H9 (cell line): ENCODE measurements around the gene SNTG2. TPM values are rescaled to one million over a fixed set of nuclear protein-coding genes. Genes with fewer than 3 reads are reported as not detected.

Source experiments
- DNase-seq: peaks from one replicate; pipeline ENCODE4 v3.0.0-alpha.2; 2017
- H2AFZ ChIP-seq: one replicate; pipeline ENCODE4 v1.6.1; 2013; ENCODE audit warnings: mild to moderate bottlenecking, low read length, control low read depth, moderate library complexity
- H2AK5ac ChIP-seq: 2 replicates; pipeline ENCODE4 v1.6.1; 2013; ENCODE audit warnings: low read length, control low read depth, mixed read lengths; ENCODE audit not compliant: insufficient read length
- H2BK120ac ChIP-seq: one replicate; pipeline ENCODE4 v1.6.1; 2013; ENCODE audit warnings: low read depth, mild to moderate bottlenecking, low read length, control low read depth, inconsistent platforms; ENCODE audit not compliant: poor library complexity, severe bottlenecking
- H2BK12ac ChIP-seq: 2 replicates; pipeline ENCODE4 v1.6.1; 2013; ENCODE audit warnings: low read length, control low read depth, mixed read lengths, low read depth; ENCODE audit not compliant: insufficient read length
- H2BK15ac ChIP-seq: 2 replicates; pipeline ENCODE4 v1.6.1; 2013; ENCODE audit warnings: low read depth, low read length, control low read depth
- H2BK20ac ChIP-seq: one replicate; pipeline ENCODE4 v1.6.1; 2013; ENCODE audit warnings: low read depth, mild to moderate bottlenecking, low read length, control low read depth, inconsistent platforms; ENCODE audit not compliant: poor library complexity, severe bottlenecking
- H2BK5ac ChIP-seq: 2 replicates; pipeline ENCODE4 v1.6.1; 2013; ENCODE audit warnings: low read length, control low read depth, mixed read lengths; ENCODE audit not compliant: insufficient read length
- H3K14ac ChIP-seq: 2 replicates; pipeline ENCODE4 v1.6.1; 2013; ENCODE audit warnings: low read length, control low read depth; ENCODE audit not compliant: insufficient read depth
- H3K18ac ChIP-seq: 2 replicates; pipeline ENCODE4 v1.6.1; 2013; ENCODE audit warnings: low read depth, mild to moderate bottlenecking, mixed read lengths, low read length, control low read depth; ENCODE audit not compliant: insufficient read length
- H3K23ac ChIP-seq: 2 replicates; pipeline ENCODE4 v1.6.1; 2013; ENCODE audit warnings: low read length, control low read depth, mixed read lengths, low read depth; ENCODE audit not compliant: insufficient read length
- H3K23me2 ChIP-seq: 2 replicates; pipeline ENCODE4 v1.6.1; 2013; ENCODE audit warnings: low read depth, mild to moderate bottlenecking, mixed read lengths, low read length, control low read depth; ENCODE audit not compliant: insufficient read length, poor library complexity, severe bottlenecking
- H3K27ac ChIP-seq: 2 replicates; pipeline ENCODE4 v1.5.1; 2013; ENCODE audit warnings: low read length, control low read depth, mixed read lengths, low read depth; ENCODE audit not compliant: insufficient read length
- H3K27me3 ChIP-seq: 2 replicates; pipeline ENCODE4 v1.6.1; 2013; ENCODE audit warnings: low read length, control low read depth, inconsistent platforms; ENCODE audit not compliant: insufficient read depth
- H3K4ac ChIP-seq: 2 replicates; pipeline ENCODE4 v1.6.1; 2013; ENCODE audit warnings: low read depth, mild to moderate bottlenecking, control low read depth, inconsistent platforms, low read length, moderate library complexity
- H3K4me1 ChIP-seq: 2 replicates; pipeline ENCODE4 v1.6.1; 2013; ENCODE audit warnings: low read length, control low read depth, inconsistent platforms; ENCODE audit not compliant: insufficient read depth
- H3K4me2 ChIP-seq: 2 replicates; pipeline ENCODE4 v1.6.1; 2013; ENCODE audit warnings: low read length, control low read depth, mixed read lengths; ENCODE audit not compliant: insufficient read length, insufficient read depth
- H3K56ac ChIP-seq: 2 replicates; pipeline ENCODE4 v1.6.1; 2013; ENCODE audit warnings: low read depth, mild to moderate bottlenecking, mixed read lengths, low read length, control low read depth; ENCODE audit not compliant: insufficient read length
- H3K79me1 ChIP-seq: 2 replicates; pipeline ENCODE4 v1.6.1; 2013; ENCODE audit warnings: low read depth, mild to moderate bottlenecking, moderate library complexity, low read length, control low read depth, inconsistent platforms; ENCODE audit not compliant: insufficient read depth, poor library complexity, severe bottlenecking
- H3K79me2 ChIP-seq: 2 replicates; pipeline ENCODE4 v1.6.1; 2013; ENCODE audit warnings: low read length, control low read depth, inconsistent platforms; ENCODE audit not compliant: insufficient read depth
- H3K9ac ChIP-seq: 2 replicates; pipeline ENCODE4 v1.6.1; 2013; ENCODE audit warnings: low read length, control low read depth, mixed read lengths; ENCODE audit not compliant: insufficient read length; ENCODE audit errors: extremely low read depth
- H3K9me3 ChIP-seq: one replicate; pipeline ENCODE4 v1.6.1; 2013; ENCODE audit warnings: low read depth, low read length, inconsistent platforms; ENCODE audit not compliant: control insufficient read depth
- H3T11ph ChIP-seq: one replicate; pipeline ENCODE4 v1.6.1; 2013; ENCODE audit warnings: mild to moderate bottlenecking, low read length, control low read depth, inconsistent platforms
- H4K20me1 ChIP-seq: one replicate; pipeline ENCODE4 v1.6.1; 2013; ENCODE audit not compliant: control insufficient read depth, insufficient read length, insufficient read depth
- H4K5ac ChIP-seq: 2 replicates; pipeline ENCODE4 v1.6.1; 2013; ENCODE audit warnings: low read depth, mild to moderate bottlenecking, mixed read lengths, low read length, control low read depth; ENCODE audit not compliant: insufficient read length
- H4K8ac ChIP-seq: replicated peaks from 2 replicates; pipeline ENCODE4 v1.6.1; 2013; ENCODE audit warnings: low read length, control low read depth, mixed read lengths, low read depth; ENCODE audit not compliant: insufficient read length
- H4K91ac ChIP-seq: 2 replicates; pipeline ENCODE4 v1.6.1; 2013; ENCODE audit warnings: low read depth, mild to moderate bottlenecking, moderate library complexity, mixed read lengths, low read length, control low read depth; ENCODE audit not compliant: insufficient read length
- H3K27ac Mint-ChIP-seq, 3 experiments: 2 replicates in 2 of 3; 3 replicates in 1 of 3; pipeline ENCODE4 v1.8.0; 2020 to 2021; ENCODE audit warnings: mixed read lengths in 3 of 3, mild to moderate bottlenecking in 1 of 3, moderate library complexity in 1 of 3
- H3K27me3 Mint-ChIP-seq: 2 replicates; pipeline ENCODE4 v1.8.0; 2021; ENCODE audit warnings: low read depth, mild to moderate bottlenecking, moderate library complexity, mixed read lengths
- H3K36me3 Mint-ChIP-seq, 3 experiments: 2 replicates in 2 of 3; 3 replicates in 1 of 3; pipeline ENCODE4 v1.8.0; 2020 to 2021; ENCODE audit warnings: low read depth in 3 of 3, mixed read lengths in 3 of 3; ENCODE audit not compliant: insufficient read depth in 1 of 3
- H3K4me1 Mint-ChIP-seq, 2 experiments: 2 replicates each; pipeline ENCODE4 v1.8.0; 2020; ENCODE audit warnings: mixed read lengths in 2 of 2
- H3K4me3 Mint-ChIP-seq, 2 experiments: 2 replicates in 1 of 2; 3 replicates in 1 of 2; pipeline ENCODE4 v1.8.0; 2020 to 2021; ENCODE audit warnings: mild to moderate bottlenecking in 2 of 2, mixed read lengths in 2 of 2, moderate library complexity in 1 of 2
- H3K9me3 Mint-ChIP-seq, 2 experiments: 2 replicates in 1 of 2; 3 replicates in 1 of 2; pipeline ENCODE4 v1.8.0; 2020; ENCODE audit warnings: mild to moderate bottlenecking in 2 of 2, mixed read lengths in 2 of 2, moderate library complexity in 1 of 2
- WGBS: extraction: QIAGEN DNeasy Blood & Tissue Kit; methylation state at CpG from one replicate; pipeline ENCODE4 v1.1.7; 2013; ENCODE audit warnings: missing lambda C conversion rate, low lambda C conversion rate, mixed read lengths; ENCODE audit not compliant: insufficient read length; ENCODE audit errors: extremely low coverage; 5-methylcytosine and 5-hydroxymethylcytosine counted together
- total RNA-seq: library from RNA; stranded (reverse); gene quantifications from 2 replicates; pipeline ENCODE4 v1.2.1, GENCODE V29; 2021
- TF ChIP-seq, protein P1 (sequence below): fragments of 200-600 bp; sonication (generic); conservative IDR thresholded peaks from 3 replicates; pipeline ENCODE4 v1.8.0; 2021; ENCODE audit warnings: antibody characterized with exemption, mild to moderate bottlenecking

The SNTG2 gene
- total RNA-seq, 1 experiment from 2014 or later = 13.2 TPM

DNA sequence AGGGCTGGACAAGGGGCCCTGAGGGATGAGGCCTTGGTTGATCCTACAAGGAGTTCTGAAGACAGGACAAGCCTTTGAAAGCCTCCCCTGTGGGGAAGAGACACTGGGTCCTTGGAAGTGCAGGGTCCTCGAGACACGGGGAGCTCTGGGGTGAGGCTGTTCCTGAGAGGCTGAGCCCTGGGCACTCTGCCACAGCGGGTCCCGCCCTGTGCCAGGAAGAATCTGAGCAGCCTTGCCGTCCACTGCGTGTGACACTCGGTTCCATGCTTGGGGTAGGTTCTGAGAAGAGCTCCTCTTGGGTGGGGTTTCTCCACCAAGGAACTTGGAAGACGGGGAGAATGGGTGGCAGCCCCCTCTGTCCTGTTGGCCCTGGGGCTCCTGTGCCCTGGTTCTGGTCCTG lies 13.9 kb downstream of the SNTG2 start:
- Mint-ChIP-seq H3K27me3 (no peaks in the 10 kb centered on the region), H3K4me1 (peaks cover 7 to 9% of the 10 kb centered on the region in 2 experiments), H3K36me3 (peaks cover 7 to 27% (median 14%) of the 10 kb centered on the region in 3 experiments), H3K27ac (no peak overlapping the region), H3K4me3 (no peak overlapping the region), H3K9me3 (peaks cover 15 to 20% of the 10 kb centered on the region in 2 experiments)
- H4K91ac ChIP-seq = no peak overlapping the region
- TF ChIP-seq, protein P1, sequence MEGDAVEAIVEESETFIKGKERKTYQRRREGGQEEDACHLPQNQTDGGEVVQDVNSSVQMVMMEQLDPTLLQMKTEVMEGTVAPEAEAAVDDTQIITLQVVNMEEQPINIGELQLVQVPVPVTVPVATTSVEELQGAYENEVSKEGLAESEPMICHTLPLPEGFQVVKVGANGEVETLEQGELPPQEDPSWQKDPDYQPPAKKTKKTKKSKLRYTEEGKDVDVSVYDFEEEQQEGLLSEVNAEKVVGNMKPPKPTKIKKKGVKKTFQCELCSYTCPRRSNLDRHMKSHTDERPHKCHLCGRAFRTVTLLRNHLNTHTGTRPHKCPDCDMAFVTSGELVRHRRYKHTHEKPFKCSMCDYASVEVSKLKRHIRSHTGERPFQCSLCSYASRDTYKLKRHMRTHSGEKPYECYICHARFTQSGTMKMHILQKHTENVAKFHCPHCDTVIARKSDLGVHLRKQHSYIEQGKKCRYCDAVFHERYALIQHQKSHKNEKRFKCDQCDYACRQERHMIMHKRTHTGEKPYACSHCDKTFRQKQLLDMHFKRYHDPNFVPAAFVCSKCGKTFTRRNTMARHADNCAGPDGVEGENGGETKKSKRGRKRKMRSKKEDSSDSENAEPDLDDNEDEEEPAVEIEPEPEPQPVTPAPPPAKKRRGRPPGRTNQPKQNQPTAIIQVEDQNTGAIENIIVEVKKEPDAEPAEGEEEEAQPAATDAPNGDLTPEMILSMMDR = no peak
- no peaks in the 10 kb centered on the region for H4K20me1 ChIP-seq
- no peak overlapping the region for H2BK20ac ChIP-seq
- no peak overlapping the region for H3K9ac ChIP-seq
- no peaks in the 10 kb centered on the region for H3K4me1 ChIP-seq
- no peak overlapping the region for H2BK15ac ChIP-seq
- H4K5ac ChIP-seq = no peak overlapping the region
- H3K56ac ChIP-seq = no peak overlapping the region
- H3K79me1 ChIP-seq = peaks cover 6% of the 10 kb centered on the region
- H3K14ac ChIP-seq = no peak overlapping the region
- WGBS = no CpG with 5 or more reads among the region's 8 CpGs
- H2BK120ac ChIP-seq = no peak overlapping the region
- H3K27me3 ChIP-seq = no peaks in the 10 kb centered on the region
- H2BK5ac ChIP-seq = no peak overlapping the region
- no peaks in the 10 kb centered on the region for H3K9me3 ChIP-seq
- no peak overlapping the region for H3K4ac ChIP-seq
- no peak overlapping the region for H2AK5ac ChIP-seq
- no peaks in the 10 kb centered on the region for H3K23me2 ChIP-seq
- no peak overlapping the region for H4K8ac ChIP-seq
- no peak overlapping the region for H3K4me2 ChIP-seq
- H2BK12ac ChIP-seq = no peak overlapping the region
- H3K79me2 ChIP-seq = peaks cover 8% of the 10 kb centered on the region
- H3K27ac ChIP-seq = no peak overlapping the region
- no peak overlapping the region for H2AFZ ChIP-seq
- no peak overlapping the region for H3T11ph ChIP-seq
- no peak for DNase-seq
- no peak overlapping the region for H3K23ac ChIP-seq
- H3K18ac ChIP-seq = no peak overlapping the region
